ENCODE data around the gene SYDE1.
A peak's percentile ranks its signal among the peaks of the same experiment; 100 is the strongest.

Gene SYDE1

DNA sequence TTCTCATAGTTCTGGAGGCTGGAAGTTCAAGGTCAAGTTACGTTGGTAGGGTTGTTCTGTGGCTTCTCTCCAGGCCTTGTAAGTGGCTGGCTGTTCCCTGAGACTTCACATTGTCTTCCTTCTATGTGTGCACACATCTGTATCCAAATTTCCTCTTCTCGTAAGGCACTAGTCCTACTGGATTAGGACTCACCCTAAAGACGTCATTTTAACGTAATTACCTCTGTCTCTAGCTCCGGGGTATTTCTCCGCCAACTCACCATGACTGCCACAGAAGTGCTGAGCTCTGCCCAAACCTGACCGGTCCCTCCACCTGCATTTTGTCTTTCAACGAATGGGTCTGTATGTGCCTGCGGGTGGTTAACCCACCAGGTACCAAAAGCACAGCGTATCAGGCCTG lies 8.7 kb upstream of the SYDE1 start:
- Histone ChIP-seq H3K27ac (no peak overlapping the region), H3K4me3 (ENCODE audit: low read depth, low read length) (no peak overlapping the region), H3K36me3 (replicated peaks) (no peaks in the 10 kb centered on the region), H3K27me3 (replicated peaks) (no peaks in the 10 kb centered on the region)
- in situ Hi-C loops (cut with HindIII; ENCODE audit: low pct_ligation_motif_present, low sequenced_read_pairs): no loop called here
- TF ChIP-seq, protein P1, sequence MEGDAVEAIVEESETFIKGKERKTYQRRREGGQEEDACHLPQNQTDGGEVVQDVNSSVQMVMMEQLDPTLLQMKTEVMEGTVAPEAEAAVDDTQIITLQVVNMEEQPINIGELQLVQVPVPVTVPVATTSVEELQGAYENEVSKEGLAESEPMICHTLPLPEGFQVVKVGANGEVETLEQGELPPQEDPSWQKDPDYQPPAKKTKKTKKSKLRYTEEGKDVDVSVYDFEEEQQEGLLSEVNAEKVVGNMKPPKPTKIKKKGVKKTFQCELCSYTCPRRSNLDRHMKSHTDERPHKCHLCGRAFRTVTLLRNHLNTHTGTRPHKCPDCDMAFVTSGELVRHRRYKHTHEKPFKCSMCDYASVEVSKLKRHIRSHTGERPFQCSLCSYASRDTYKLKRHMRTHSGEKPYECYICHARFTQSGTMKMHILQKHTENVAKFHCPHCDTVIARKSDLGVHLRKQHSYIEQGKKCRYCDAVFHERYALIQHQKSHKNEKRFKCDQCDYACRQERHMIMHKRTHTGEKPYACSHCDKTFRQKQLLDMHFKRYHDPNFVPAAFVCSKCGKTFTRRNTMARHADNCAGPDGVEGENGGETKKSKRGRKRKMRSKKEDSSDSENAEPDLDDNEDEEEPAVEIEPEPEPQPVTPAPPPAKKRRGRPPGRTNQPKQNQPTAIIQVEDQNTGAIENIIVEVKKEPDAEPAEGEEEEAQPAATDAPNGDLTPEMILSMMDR (IDR thresholded peaks at IDR 0.05; ENCODE audit: low read depth, low read length, missing control alignments): no peak
- no peak for DNase-seq

DNA sequence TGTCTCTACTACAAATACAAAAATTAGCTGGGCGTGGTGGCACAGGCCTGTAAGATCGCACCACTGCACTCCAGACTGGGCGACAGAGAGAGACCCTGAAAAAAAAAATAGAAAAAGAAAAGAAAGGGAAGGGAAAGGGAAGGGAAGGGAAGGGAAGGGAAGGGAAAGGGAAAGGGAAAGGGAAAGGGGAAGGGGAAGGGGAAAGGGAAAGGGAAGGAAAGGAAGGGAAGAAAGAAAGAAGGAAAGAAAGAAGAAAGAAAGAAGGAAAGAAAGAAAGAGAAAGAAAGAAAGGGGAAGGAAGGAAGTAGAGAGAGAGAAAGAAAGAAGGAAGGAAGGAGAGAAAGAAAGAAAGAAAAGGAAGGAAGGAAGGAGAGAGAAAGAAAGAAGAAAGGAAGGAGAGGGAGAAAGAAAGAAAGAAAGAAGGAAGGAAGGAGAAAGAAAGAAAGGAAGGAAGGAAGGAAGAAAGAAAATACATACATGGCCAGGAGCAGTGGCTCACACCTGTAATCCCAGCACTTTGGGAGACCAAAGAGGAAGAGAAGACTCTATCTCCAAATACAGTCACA lies 8.1 kb upstream of the SYDE1 start:
- Histone ChIP-seq H3K4me3 (ENCODE audit: low read depth, low read length) (no peak overlapping the region), H3K36me3 (replicated peaks) (no peaks in the 10 kb centered on the region), H3K27me3 (replicated peaks) (no peaks in the 10 kb centered on the region), H3K27ac (no peak overlapping the region)
- DNase-seq: no peak
- in situ Hi-C loops (cut with HindIII; ENCODE audit: low pct_ligation_motif_present, low sequenced_read_pairs): no loop called here
- TF ChIP-seq, protein P1 (IDR thresholded peaks at IDR 0.05; ENCODE audit: low read depth, low read length, missing control alignments): no peak

DNA sequence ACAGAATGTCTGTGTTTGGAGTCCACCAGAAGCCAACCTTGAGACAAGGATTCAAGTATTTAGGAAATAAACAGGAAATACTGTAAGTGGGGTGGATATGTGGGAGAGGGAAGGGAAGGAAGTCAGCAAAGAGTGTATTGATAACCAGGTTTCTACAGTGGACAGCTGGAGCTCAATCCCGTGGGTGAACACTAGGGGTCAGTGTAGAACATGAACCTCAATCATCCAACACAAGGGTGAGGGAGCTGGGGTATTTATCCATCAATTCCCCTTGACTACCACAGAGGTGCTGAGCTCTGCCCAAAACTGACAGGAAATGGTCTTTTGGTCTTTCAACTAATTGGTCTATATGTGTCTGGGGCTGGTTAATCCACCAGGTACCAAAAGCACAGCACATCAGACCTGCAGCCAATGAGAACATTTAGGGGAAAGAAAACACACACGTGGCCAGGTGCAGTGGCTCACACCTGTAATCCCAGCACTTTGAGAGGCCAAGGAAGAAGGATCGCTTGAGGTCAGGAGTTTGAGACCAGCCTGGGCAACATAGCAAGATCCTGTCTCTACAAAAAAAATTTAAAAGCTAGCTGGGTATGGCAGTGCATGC lies 5.6 kb upstream of the SYDE1 start:
- in situ Hi-C loops (cut with HindIII; ENCODE audit: low pct_ligation_motif_present, low sequenced_read_pairs): no loop called here
- Histone ChIP-seq H3K4me3 (ENCODE audit: low read depth, low read length) (no peak overlapping the region), H3K27ac (no peak overlapping the region), H3K36me3 (replicated peaks) (no peaks in the 10 kb centered on the region), H3K27me3 (replicated peaks) (no peaks in the 10 kb centered on the region)
- DNase-seq: peak; percentile 53
- TF ChIP-seq, protein P1 (IDR thresholded peaks at IDR 0.05; ENCODE audit: low read depth, low read length, missing control alignments): peak; percentile 86

DNA sequence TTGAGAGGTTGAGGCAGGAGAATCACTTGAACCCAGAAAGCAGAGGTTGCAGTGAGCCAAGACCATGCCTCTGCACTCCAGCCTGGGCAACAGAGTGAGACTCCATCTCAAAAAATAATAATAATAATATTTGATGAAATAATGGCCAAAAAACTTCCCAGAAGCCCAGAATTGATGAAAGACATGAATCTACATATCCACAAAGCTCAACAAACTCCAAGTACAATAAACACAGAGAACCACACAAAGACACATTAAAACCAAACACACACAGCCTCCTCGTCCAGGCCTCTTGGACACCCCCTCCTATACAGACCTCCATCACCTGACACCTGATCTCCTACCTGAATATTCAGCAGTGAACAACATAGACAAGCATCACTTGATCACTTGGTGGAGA lies 3.2 kb upstream of the SYDE1 start:
- TF ChIP-seq, protein P1 (IDR thresholded peaks at IDR 0.05; ENCODE audit: low read depth, low read length, missing control alignments): no peak
- in situ Hi-C loops (cut with HindIII; ENCODE audit: low pct_ligation_motif_present, low sequenced_read_pairs): no loop called here
- no peaks in the 10 kb centered on the region for H3K36me3 ChIP-seq (replicated peaks)
- no peak overlapping the region for H3K27ac ChIP-seq
- DNase-seq: no peak
- H3K4me3 ChIP-seq (ENCODE audit: low read depth, low read length): no peak overlapping the region
- H3K27me3 ChIP-seq (replicated peaks): no peaks in the 10 kb centered on the region

DNA sequence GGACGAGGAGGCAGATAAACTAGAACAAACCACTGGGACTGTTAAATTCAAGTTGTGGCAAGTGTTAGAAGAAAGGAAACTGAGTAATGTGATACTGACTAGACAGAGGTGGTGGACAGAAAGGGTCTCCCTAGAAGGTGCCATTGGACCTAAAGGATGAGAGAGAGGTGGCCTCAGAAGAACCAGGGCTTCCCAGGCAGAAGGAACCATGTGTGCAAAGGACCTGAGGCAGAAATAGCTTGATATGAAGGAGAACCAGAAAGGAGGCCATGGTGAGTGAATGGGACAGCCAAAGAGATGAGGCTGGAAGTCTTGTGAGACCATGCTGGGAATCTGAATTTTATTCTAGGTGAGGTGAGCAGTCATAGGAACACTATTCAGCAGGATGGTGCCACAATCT lies 2.8 kb upstream of the SYDE1 start:
- no peaks in the 10 kb centered on the region for H3K27me3 ChIP-seq (replicated peaks)
- in situ Hi-C loops (cut with HindIII; ENCODE audit: low pct_ligation_motif_present, low sequenced_read_pairs): no loop called here
- H3K27ac ChIP-seq: no peak overlapping the region
- H3K36me3 ChIP-seq (replicated peaks): peaks cover 3% of the 10 kb centered on the region
- TF ChIP-seq, protein P1 (IDR thresholded peaks at IDR 0.05; ENCODE audit: low read depth, low read length, missing control alignments): no peak
- no peak for DNase-seq
- no peak overlapping the region for H3K4me3 ChIP-seq (ENCODE audit: low read depth, low read length)

DNA sequence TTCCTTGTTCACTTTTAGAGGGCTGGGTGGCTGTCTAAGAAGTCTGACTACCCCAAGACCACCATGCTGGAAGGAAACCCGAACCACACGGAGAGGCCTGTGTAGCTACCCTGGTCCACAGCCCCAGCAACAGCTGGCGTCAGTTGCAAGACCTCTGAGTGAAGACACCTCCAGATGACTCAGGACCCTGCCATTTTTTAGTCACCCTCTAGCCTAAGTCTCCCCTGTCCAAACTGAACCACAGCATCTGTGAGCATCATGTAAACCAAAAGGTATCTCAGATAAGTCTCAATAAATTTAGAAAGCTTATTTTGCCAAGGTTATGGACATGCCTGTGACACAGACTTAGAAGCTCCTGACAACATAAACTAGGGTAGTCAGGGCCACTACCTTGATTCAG lies 2.2 kb upstream of the SYDE1 start:
- Histone ChIP-seq H3K27me3 (replicated peaks) (no peaks in the 10 kb centered on the region), H3K36me3 (replicated peaks) (peaks cover 8% of the 10 kb centered on the region), H3K4me3 (ENCODE audit: low read depth, low read length) (no peak overlapping the region), H3K27ac (no peak overlapping the region)
- in situ Hi-C loops (cut with HindIII; ENCODE audit: low pct_ligation_motif_present, low sequenced_read_pairs): no loop called here
- TF ChIP-seq, protein P1 (IDR thresholded peaks at IDR 0.05; ENCODE audit: low read depth, low read length, missing control alignments): no peak
- no peak for DNase-seq

All from brain microvascular endothelial cell (primary cell).